Astrocyte (in vitro differentiated cells and primary cell): ENCODE data around the gene DUSP11. TPM values are rescaled to one million over a fixed set of nuclear protein-coding genes. Genes with fewer than 3 reads are reported as not detected.
"Not testable (repeated sequence)": the region's sequence is repeated elsewhere in the genome, so short reads cannot be mapped to it uniquely, and the experiment has no call there.

ENCODE experiments used
- DNase-seq: peaks from one replicate; pipeline ENCODE4 v3.0.0-alpha.2; 2010; ENCODE audit warnings: low read depth
- FAIRE-seq: peaks from 2 replicates; lab custom pipeline; 2011; peaks lifted over from hg19 to GRCh38; lab: Jason Lieb, UNC
- H2AFZ ChIP-seq: 2 replicates; pipeline ENCODE4 v1.6.0; 2012; ENCODE audit warnings: low read depth, low read length, inconsistent platforms
- H3K27ac ChIP-seq: 2 replicates; pipeline ENCODE4 v1.5.1; 2011; ENCODE audit warnings: low read depth, low read length, inconsistent platforms
- H3K27me3 ChIP-seq: 2 replicates; pipeline ENCODE4 v1.6.0; 2011; ENCODE audit warnings: low read length, inconsistent platforms; ENCODE audit not compliant: insufficient read depth
- H3K36me3 ChIP-seq: 2 replicates; pipeline ENCODE4 v1.5.1; 2011; ENCODE audit warnings: low read length, inconsistent platforms; ENCODE audit not compliant: insufficient read depth
- H3K4me1 ChIP-seq: 2 replicates; pipeline ENCODE4 v1.5.1; 2011; ENCODE audit warnings: low read length, inconsistent platforms; ENCODE audit not compliant: insufficient read depth
- H3K4me2 ChIP-seq: 2 replicates; pipeline ENCODE4 v1.6.0; 2012; ENCODE audit warnings: low read length, inconsistent platforms
- H3K4me3 ChIP-seq: 2 replicates; pipeline ENCODE4 v1.5.1; 2011; ENCODE audit warnings: low read depth, mild to moderate bottlenecking, low read length, inconsistent platforms; ENCODE audit not compliant: insufficient read depth
- H3K79me2 ChIP-seq: 2 replicates; pipeline ENCODE4 v1.6.0; 2012; ENCODE audit warnings: mild to moderate bottlenecking, low read length, inconsistent platforms; ENCODE audit not compliant: insufficient read depth
- H3K9ac ChIP-seq: 2 replicates; pipeline ENCODE4 v1.6.0; 2012; ENCODE audit warnings: mild to moderate bottlenecking, low read length, inconsistent platforms
- H3K9me3 ChIP-seq: 2 replicates; pipeline ENCODE4 v1.5.1; 2012; ENCODE audit warnings: low read depth, mild to moderate bottlenecking, low read length, inconsistent platforms; ENCODE audit not compliant: insufficient read depth
- H4K20me1 ChIP-seq: 2 replicates; pipeline ENCODE4 v1.6.0; 2012; ENCODE audit warnings: low read length, inconsistent platforms; ENCODE audit not compliant: insufficient read depth
- H3K27ac Mint-ChIP-seq: one replicate; pipeline ENCODE4 v1.8.0; 2021; ENCODE audit warnings: mild to moderate bottlenecking, mixed read lengths; ENCODE audit not compliant: unreplicated experiment
- H3K27me3 Mint-ChIP-seq: one replicate; pipeline ENCODE4 v1.8.0; 2021; ENCODE audit warnings: low read depth, mixed read lengths; ENCODE audit not compliant: unreplicated experiment
- H3K36me3 Mint-ChIP-seq: one replicate; pipeline ENCODE4 v1.8.0; 2021; ENCODE audit warnings: low read depth, mixed read lengths; ENCODE audit not compliant: unreplicated experiment
- H3K4me1 Mint-ChIP-seq: one replicate; pipeline ENCODE4 v1.8.0; 2021; ENCODE audit warnings: low read depth, mixed read lengths; ENCODE audit not compliant: unreplicated experiment
- H3K4me3 Mint-ChIP-seq: one replicate; pipeline ENCODE4 v1.8.0; 2021; ENCODE audit warnings: mild to moderate bottlenecking, moderate library complexity, mixed read lengths; ENCODE audit not compliant: unreplicated experiment
- H3K9me3 Mint-ChIP-seq: one replicate; pipeline ENCODE4 v1.8.0; 2021; ENCODE audit warnings: mild to moderate bottlenecking, mixed read lengths; ENCODE audit not compliant: unreplicated experiment
- EZH2 ChIP-seq: IDR thresholded peaks from 2 replicates; pipeline ENCODE4 v1.6.1; 2012; ENCODE audit warnings: mild to moderate bottlenecking, low read length, inconsistent platforms; ENCODE audit not compliant: insufficient read depth
- total RNA-seq: library from RNA; stranded (reverse); gene quantifications from 2 replicates; pipeline ENCODE4 v1.2.1, GENCODE V29; 2021
- TF ChIP-seq, protein P1 (sequence below): IDR thresholded peaks from 2 replicates; pipeline ENCODE4 v1.5.1; 2011; ENCODE audit warnings: low read depth, mild to moderate bottlenecking, inconsistent platforms, low read length, moderate library complexity; ENCODE audit not compliant: insufficient read depth

DUSP11 gene
- total RNA-seq, 1 donor from 2014 or later: 39.6 TPM

DNA sequence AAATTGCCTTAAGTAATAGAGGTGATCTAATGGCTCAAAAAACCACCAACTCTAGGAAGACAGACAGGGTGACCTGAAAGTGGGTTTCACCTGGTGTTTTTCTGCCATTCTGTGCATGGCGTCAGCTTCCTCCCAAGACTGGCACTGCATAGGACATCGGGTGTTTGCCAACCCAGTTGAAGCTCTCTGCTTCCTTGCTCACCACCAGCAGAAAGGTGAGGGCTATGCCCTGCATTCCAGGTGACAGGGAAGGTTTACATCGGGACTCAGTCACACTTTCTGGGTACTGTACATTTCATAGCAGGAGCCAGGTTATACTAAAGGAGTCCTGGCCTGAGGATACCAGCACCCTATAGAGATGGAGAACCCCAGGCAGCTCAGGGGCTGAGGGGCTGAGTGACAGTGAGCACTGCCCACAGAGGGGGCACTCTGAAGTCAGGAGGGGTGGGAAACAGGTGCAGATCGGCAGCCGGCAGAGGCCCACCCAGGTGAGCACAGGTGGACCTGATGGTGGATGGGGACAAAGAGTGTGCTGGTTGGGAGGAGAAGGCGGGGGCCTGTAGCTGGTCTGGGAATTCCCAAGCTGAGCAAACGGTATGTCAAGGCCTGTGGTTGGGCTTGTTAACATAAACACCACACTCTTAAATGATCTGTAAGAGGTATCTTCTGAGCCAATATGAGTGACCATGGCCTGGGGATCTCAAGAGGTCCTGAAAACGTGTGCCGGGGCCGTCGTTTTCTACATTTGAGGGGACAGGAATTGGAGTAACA lies 60.9 kb downstream of the DUSP11 start:
- Histone ChIP-seq H4K20me1 (no peaks in the 10 kb centered on the region), H3K9ac (no peak overlapping the region), H3K4me3 (no peak overlapping the region), H2AFZ (no peak overlapping the region), H3K27ac (no peak overlapping the region), H3K27me3 (no peaks in the 10 kb centered on the region), H3K4me2 (no peak overlapping the region), H3K36me3 (no peaks in the 10 kb centered on the region), H3K79me2 (no peaks in the 10 kb centered on the region), H3K4me1 (no peaks in the 10 kb centered on the region), H3K9me3 (peaks cover 4% of the 10 kb centered on the region)
- FAIRE-seq: no peak
- TF ChIP-seq EZH2: no peak
- TF ChIP-seq, protein P1, sequence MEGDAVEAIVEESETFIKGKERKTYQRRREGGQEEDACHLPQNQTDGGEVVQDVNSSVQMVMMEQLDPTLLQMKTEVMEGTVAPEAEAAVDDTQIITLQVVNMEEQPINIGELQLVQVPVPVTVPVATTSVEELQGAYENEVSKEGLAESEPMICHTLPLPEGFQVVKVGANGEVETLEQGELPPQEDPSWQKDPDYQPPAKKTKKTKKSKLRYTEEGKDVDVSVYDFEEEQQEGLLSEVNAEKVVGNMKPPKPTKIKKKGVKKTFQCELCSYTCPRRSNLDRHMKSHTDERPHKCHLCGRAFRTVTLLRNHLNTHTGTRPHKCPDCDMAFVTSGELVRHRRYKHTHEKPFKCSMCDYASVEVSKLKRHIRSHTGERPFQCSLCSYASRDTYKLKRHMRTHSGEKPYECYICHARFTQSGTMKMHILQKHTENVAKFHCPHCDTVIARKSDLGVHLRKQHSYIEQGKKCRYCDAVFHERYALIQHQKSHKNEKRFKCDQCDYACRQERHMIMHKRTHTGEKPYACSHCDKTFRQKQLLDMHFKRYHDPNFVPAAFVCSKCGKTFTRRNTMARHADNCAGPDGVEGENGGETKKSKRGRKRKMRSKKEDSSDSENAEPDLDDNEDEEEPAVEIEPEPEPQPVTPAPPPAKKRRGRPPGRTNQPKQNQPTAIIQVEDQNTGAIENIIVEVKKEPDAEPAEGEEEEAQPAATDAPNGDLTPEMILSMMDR: no peak
- Mint-ChIP-seq H3K4me3 (no peak overlapping the region), H3K36me3 (peaks cover 18% of the 10 kb centered on the region), H3K4me1 (no peaks in the 10 kb centered on the region), H3K9me3 (peaks cover 41% of the 10 kb centered on the region), H3K27me3 (peaks cover 28% of the 10 kb centered on the region), H3K27ac (no peak overlapping the region)
- DNase-seq: no peak

DNA sequence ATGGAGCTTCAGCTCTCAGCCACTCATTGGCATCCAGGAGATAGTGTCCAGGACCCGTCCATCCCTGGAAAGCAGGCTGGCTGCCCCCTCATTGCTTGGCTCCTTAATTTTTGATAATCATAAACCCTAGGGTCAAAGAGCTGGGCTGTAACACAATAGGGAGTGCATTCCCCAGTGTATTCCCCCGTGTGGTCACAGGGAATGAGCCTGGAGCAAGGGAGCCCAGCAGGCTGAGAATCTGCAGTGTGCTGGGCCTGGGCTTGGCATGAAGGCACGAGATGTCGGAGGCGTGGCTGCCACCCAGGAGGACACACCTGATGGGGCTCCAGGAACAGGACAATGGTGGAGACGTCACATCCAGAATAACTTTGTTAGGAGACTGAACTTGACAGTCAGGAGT lies 61.5 kb downstream of the DUSP11 start:
- Mint-ChIP-seq H3K9me3 (peaks cover 43% of the 10 kb centered on the region), H3K36me3 (peaks cover 16% of the 10 kb centered on the region), H3K4me1 (no peaks in the 10 kb centered on the region), H3K4me3 (no peak overlapping the region), H3K27me3 (peaks cover 32% of the 10 kb centered on the region), H3K27ac (peak overlapping the region; percentile 77)
- Histone ChIP-seq H3K36me3 (no peaks in the 10 kb centered on the region), H3K4me2 (no peak overlapping the region), H4K20me1 (no peaks in the 10 kb centered on the region), H2AFZ (no peak overlapping the region), H3K9me3 (peaks cover 4% of the 10 kb centered on the region), H3K27ac (no peak overlapping the region), H3K4me3 (no peak overlapping the region), H3K4me1 (no peaks in the 10 kb centered on the region), H3K79me2 (no peaks in the 10 kb centered on the region), H3K9ac (no peak overlapping the region), H3K27me3 (no peaks in the 10 kb centered on the region)
- FAIRE-seq: no peak
- DNase-seq: no peak
- TF ChIP-seq EZH2: no peak
- TF ChIP-seq, protein P1: no peak

DNA sequence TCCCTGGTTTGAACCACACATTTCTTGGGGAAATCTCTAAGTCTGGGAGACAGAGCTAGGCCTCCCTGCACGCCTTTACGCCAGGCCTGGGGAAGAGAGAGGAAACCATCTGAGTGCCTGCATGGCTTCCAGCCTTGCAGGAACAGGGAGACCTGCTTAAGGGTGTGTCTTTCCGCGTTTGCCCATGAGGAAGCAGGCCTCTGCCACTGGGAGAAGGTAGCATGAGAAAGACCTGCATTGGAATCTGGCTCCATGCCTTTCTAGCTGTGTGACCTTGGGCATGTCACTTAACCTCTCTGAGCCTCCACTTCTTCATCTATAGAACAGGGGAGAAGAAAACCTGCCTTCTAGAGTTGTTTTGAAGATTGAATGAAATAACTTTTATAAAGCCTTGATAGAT lies 62.2 kb downstream of the DUSP11 start:
- H3K9me3 ChIP-seq, H3K9ac ChIP-seq, H3K27ac ChIP-seq, H4K20me1 ChIP-seq, H3K4me1 Mint-ChIP-seq, FAIRE-seq, DNase-seq, H3K27me3 ChIP-seq, H3K36me3 ChIP-seq, H3K4me3 Mint-ChIP-seq, H3K27ac Mint-ChIP-seq, H2AFZ ChIP-seq, H3K4me1 ChIP-seq, H3K79me2 ChIP-seq, H3K4me3 ChIP-seq, H3K4me2 ChIP-seq: not testable (repeated sequence)
- H3K9me3 Mint-ChIP-seq: peaks cover 41% of the 10 kb centered on the region
- peaks cover 33% of the 10 kb centered on the region for H3K27me3 Mint-ChIP-seq
- peaks cover 16% of the 10 kb centered on the region for H3K36me3 Mint-ChIP-seq
